ENCODE measurements around the gene NEO1. TPM values are rescaled to one million over a fixed set of nuclear protein-coding genes. Genes with fewer than 3 reads are reported as not detected.

NEO1 gene
- total and polyA plus RNA-seq, 9 of the 15 experiments (the other 6 are each of a cell fraction or from before 2014, with no cell fraction given): 0.08 to 1.7 (median 0.48) TPM

- TF ChIP-seq PRPF4 (IDR thresholded peaks at IDR 0.05; ENCODE audit: insufficient read depth, low read depth, low read length, poor library complexity, severe bottlenecking): no peak
- no peak for TF ChIP-seq ZNF436 (CRISPR knock-in tag; IDR thresholded peaks at IDR 0.05)
- no peak for TF ChIP-seq HNRNPLL (IDR thresholded peaks at IDR 0.05; ENCODE audit: low read depth, low read length, poor library complexity, severe bottlenecking)
- no peak for TF ChIP-seq SP2 (IDR thresholded peaks at IDR 0.05; ENCODE audit: extremely low read depth, low read depth, low read length, poor library complexity, severe bottlenecking)
- no peak for TF ChIP-seq ZNF551 (CRISPR knock-in tag; IDR thresholded peaks at IDR 0.05)
- TF ChIP-seq HNRNPL (IDR thresholded peaks at IDR 0.05; ENCODE audit: low read depth, low read length): no peak
- TF ChIP-seq SRSF1 (IDR thresholded peaks at IDR 0.05; ENCODE audit: low read depth, low read length): no peak
- no peak for TF ChIP-seq IFI16 (CRISPR knock-in tag; IDR thresholded peaks at IDR 0.05)
- TF ChIP-seq FUS (optimal IDR thresholded peaks at IDR 0.05; ENCODE audit: low read depth, low read length): no peak
- TF ChIP-seq SMARCA4 (IDR thresholded peaks at IDR 0.05): no peak
- TF ChIP-seq XRCC5 (IDR thresholded peaks at IDR 0.05; ENCODE audit: low read depth, low read length): no peak
- TF ChIP-seq GTF2F1 (IDR thresholded peaks at IDR 0.05; ENCODE audit: low read depth, low read length): no peak
- no peak for TF ChIP-seq MAFK (IDR thresholded peaks at IDR 0.05; ENCODE audit: low read length)
- TF ChIP-seq ZNF143 (CRISPR knock-in tag; IDR thresholded peaks at IDR 0.05): no peak
- TF ChIP-seq LARP7 (IDR thresholded peaks at IDR 0.05): no peak
- TF ChIP-seq HINFP (tag; conservative IDR thresholded peaks at IDR 0.05; ENCODE audit: low read depth): no peak
- TF ChIP-seq GTF2A2 (tag; IDR thresholded peaks at IDR 0.05): no peak
- no peak for TF ChIP-seq ZNF449 (CRISPR knock-in tag; IDR thresholded peaks at IDR 0.05)
- no peak for TF ChIP-seq SNRNP70 (optimal IDR thresholded peaks at IDR 0.05; ENCODE audit: low read depth, low read length)
- TF ChIP-seq ZKSCAN3 (CRISPR knock-in tag; IDR thresholded peaks at IDR 0.05): no peak
- TF ChIP-seq ZNF778 (CRISPR knock-in tag; IDR thresholded peaks at IDR 0.05): no peak
- TF ChIP-seq E2F1 (CRISPR knock-in tag; IDR thresholded peaks at IDR 0.05): no peak
- no peak for TF ChIP-seq TSC22D4 (tag; IDR thresholded peaks at IDR 0.05)
Observed at GRCh38 chr15:73239564-73240215, 187.4 kb downstream of the NEO1 start (continued).
